GM12874 (cell line): ENCODE results near the gene AAK1.

Experiments
- TF ChIP-seq, protein P1 (sequence below): IDR thresholded peaks from 2 replicates; pipeline ENCODE4 v1.5.1; 2011; ENCODE audit warnings: low read depth, mild to moderate bottlenecking, control low read depth, low read length, moderate library complexity; ENCODE audit not compliant: insufficient read depth

AAK1 gene

DNA sequence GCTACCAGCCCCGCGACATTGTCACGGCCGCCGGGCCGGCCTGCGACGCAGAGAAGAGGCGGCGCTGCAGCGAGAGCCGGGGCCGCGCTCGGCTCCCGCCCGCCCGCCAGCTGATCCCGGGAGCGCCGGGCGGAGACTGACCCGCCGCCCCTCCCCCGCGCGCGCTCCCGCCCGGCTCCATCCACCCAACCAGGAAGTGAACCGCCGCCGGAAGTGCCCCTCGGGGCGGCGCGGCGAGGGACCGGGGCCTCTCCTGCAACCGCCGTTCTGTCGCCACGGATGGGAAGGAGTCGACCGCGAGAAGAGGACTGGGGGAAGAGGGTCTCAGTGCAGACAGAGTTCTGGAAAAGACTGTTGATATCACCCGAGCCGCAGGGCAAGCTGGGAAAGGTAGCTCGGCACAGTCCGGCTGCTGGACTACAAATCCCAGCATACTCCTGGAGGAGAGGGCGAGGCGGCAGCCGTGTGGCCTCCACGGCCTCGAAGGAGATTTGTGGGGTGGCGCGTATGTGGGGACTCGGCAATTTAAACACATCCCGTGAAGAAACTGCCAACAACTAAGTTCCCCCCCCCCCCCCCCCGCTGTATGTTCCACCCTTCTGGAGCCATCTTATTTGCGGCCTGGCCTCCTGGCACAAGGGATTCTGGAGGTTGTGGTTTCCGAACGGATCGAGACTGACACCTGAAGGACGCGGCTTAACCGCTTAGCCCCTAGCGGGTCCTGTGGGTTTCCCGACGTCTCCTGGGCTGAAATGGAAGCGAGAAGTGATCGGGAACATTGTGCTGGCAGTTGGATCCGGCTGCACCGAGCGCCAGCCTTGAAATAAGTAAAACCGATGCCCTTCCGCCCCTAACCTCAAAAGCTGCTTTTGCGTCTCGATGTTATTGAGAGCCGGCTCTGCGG, at the start of gene AAK1:
Gene AAK1, minus strand, starts transcription at position 138 of the 904 bp plus-strand sequence. CDS start 699 bp downstream, outside the sequence.
- TF ChIP-seq, protein P1, sequence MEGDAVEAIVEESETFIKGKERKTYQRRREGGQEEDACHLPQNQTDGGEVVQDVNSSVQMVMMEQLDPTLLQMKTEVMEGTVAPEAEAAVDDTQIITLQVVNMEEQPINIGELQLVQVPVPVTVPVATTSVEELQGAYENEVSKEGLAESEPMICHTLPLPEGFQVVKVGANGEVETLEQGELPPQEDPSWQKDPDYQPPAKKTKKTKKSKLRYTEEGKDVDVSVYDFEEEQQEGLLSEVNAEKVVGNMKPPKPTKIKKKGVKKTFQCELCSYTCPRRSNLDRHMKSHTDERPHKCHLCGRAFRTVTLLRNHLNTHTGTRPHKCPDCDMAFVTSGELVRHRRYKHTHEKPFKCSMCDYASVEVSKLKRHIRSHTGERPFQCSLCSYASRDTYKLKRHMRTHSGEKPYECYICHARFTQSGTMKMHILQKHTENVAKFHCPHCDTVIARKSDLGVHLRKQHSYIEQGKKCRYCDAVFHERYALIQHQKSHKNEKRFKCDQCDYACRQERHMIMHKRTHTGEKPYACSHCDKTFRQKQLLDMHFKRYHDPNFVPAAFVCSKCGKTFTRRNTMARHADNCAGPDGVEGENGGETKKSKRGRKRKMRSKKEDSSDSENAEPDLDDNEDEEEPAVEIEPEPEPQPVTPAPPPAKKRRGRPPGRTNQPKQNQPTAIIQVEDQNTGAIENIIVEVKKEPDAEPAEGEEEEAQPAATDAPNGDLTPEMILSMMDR: no peak

DNA sequence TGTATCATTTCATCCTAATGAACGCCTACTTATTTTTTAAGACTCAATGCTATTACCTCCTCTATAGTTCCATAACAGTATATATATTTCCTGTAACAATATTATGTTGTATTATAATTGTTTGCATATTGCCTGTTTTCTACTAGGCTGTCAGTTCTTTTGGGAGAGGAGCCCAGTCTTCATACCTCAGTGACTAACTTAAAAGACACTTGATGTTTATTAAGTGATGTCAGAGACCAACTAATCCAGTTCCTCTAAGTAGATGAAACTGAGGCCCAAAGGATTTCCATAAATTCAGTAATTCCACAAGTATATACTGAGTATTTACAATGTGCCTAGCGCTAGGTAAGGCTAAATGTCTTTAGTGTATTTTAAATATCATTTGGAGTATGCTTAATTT, 48.9 kb upstream of the AAK1 start:
- TF ChIP-seq, protein P1: no peak

DNA sequence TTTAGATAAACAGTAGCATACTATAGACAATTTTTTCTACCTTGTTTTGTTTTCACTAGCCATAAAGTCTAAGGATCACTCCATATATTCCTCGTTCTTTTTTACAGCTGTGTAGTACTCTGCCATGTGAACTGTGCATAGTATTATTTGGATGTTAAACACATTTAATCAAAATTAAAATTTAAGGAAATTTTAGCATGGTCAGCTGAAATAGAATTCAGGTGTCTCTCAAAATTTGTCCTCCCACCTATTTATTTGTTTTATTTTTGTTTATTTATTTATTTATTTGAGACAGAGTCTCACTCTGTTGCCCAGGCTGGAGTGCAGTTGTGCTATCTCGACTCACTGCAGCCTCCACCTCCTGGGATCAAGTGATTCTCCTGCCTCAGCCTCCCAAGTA, 46.4 kb upstream of the AAK1 start:
- TF ChIP-seq, protein P1: no peak

DNA sequence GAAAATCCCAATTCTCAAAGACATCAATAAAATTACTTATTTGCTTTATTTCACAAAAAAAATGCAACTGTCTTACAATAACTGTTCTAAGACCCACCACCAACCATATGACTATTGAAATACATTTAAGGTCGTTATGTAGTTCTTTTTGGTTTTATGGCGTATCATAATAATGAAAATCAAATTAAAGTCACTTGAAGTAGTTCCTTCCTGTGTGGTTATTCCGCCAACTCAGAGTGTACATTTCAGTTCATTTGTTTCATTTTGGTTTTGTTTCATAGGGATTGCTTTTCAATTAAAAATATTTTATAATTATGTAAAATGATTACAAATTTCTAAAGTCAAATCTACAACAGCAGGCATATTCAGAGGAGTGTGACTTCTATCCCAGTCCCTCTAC, 45.9 kb upstream of the AAK1 start:
- TF ChIP-seq, protein P1: no peak

DNA sequence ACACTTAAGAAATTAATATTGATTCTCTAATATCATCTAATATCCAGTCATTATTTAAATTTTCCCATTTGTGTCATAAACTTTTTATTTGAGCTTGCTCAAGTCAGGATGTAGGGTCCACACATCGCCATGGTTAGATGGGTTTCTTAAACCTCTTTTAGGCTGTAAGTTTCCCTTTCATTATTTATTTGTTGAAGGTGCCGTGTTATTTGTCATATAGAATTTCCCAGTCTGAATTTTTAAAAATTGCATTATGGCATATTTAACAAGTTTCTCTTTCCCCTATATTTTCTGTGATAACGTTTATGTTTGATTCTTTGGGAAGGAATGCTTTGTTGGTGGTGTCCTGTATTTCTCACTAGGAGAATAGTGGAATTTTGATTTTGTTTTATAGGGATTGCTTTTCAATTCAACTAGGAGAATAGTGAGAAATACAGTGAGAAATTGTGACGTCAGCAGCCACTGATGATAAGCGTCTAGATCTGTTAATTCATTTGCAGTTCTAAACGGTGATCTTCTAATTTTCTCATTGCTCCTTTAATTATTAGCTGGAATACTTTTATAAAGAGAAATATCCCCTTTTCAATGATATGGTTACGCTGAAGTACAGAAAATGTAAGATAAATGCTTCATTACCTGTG, 44.6 kb upstream of the AAK1 start:
- TF ChIP-seq, protein P1: no peak

DNA sequence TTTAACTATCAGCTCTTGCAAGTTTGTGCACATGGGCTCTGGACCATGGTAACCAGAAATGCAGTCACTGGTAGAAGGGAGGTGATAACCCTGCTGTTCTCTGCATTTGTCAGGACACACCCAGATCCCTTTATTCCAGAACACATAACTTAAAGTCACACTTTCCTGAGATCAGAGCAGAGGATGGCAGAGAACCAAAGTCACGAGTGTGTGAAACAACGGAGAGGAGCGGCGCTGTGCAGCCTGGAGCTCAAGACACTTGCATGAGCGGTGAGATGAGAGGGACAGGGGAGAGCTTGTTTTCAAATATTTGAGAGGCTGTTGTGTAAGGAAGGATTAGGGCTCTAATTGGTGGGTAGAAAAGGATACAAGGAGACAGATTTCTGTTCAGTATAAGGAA, 43.3 kb upstream of the AAK1 start:
- TF ChIP-seq, protein P1: no peak

DNA sequence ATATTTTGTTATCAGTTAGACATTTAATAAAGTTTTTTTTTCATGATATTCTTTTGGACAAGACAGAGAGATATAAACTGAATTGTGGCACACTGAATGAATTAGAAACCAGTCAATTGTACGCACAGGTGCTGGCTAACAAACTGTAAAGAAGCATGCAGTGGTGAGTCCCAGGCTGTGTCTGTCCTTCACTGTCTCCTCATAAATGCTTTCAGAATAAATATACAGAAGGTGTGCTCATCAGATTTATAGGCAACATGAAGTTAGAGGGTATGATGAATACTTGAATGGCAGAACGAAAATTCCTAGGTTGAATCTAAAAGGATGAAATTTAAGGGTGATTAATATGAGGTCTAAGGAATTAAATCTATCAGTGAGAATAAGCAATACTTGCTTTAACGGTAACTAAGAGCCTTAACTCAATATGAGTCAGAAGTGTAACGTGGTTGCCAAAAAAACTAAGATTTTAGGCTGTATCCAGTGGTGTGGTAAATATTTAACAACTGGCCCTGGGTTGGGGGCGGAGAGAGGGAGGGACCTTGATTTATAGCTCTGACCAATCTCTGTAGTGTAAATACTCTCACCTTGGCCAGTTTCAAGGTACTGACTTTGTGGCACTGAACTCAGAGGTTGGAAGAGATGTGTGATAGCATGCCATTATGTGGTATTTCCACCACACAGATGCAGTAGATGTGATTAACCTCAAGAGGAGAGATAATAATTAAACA, 41.9 kb upstream of the AAK1 start:
- TF ChIP-seq, protein P1: no peak
